Fibroblast of gingiva (primary cell): ENCODE measurements around the gene CACNA2D4.

Source experiments
- DNase-seq: peaks from one replicate; pipeline ENCODE4 v3.0.0-alpha.2; 2011; ENCODE audit warnings: low read depth

Gene CACNA2D4

DNA sequence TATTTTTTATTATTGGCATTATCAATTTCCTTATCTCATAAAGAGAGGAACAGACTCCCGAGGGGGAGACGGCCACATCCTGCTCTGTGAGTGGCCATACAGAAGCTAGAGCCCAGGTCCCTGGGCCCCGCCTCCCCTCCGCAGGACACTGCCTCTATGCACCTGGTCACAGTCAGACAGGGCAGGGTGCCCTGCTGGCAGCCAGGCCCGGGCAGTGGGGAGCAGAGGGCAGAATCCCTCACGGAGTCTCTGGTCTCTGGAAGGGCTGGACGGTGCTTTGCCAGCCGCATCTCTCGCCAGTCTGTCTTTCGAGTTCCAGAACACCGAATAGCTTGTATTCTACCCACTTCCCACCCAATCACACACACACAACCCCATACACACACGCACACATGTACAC, 16.4 kb upstream of the CACNA2D4 start:
- no peak for DNase-seq

DNA sequence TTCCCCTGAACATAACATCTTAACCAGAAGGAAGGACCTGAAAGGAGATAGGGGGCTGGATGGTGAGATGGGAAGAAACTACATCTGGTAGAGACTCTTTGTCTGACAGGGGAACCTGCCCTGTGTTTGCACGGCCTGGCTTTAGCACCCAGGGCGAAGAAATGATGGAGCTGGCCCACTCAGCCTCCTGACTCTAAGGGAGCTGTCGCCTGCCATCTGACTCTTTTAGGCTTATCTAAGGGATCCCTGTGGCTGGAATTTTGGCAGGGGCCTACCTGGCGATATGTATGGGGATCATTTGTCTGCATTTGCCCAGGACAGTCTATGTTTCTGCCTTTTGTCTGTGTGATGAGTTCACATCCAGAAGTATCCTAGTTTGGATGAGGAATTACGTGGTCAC, 15.6 kb upstream of the CACNA2D4 start:
- DNase-seq = no peak

DNA sequence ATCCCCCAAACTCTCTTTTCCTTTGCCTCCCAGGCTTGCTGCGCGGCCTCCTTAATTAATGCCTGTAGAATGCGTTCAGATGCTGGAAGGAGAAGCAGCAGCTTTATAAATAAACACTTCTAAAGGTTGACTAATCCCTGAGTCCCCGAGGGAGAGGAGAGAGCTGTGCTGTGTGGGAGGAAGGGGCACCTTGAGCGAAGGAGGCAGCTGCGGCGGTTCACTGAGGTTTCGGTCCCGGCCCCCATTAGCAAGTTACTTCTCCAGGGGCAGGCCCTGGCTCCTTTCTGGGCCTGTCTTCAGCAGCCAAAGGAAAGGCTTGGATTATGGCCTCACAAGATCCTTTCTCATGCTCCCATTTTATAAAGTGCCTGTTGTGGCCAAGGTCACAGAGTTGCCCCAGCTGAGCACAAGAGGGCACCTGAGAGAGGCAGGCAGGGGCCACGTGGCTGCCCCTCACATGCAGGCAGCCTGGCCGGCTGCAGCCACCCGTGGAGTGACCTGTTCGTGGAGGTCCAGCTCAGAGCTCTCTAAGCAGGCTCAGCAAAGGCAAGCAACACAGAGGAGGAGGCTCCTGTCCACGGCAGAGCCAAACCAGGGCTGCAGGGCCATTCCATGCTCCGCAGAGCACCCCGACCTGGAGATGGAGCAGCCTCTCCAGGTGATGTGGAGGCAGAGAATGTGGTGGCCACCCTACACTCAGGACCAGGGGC, 15.0 kb upstream of the CACNA2D4 start:
- peak; percentile 28 for DNase-seq

DNA sequence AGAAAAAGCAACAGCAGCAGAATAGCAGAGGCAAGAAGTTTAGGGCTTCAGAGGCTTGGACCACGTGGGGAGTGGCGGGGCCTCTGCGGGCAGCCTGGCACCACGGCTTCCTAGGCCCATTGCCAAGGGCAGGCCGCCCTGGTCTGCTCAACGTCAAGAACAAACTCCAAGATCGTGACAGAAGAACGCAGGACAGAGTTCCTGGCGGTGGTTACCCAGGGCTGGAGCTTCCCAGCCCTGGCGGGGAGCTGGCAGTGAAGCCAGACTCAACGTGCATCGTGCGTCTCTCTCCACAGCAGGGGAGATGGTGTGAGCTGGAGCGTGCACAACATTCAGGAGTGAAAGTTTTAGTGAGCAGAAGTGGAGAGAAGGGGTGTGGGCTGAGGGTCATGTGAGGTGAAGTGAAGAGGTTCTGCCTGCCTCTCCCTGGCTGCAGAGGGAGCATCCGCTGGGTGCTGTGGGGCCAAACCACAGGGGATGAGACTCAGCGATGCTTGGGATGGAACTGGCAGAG, 13.9 kb upstream of the CACNA2D4 start:
- peak; percentile 65 for DNase-seq

DNA sequence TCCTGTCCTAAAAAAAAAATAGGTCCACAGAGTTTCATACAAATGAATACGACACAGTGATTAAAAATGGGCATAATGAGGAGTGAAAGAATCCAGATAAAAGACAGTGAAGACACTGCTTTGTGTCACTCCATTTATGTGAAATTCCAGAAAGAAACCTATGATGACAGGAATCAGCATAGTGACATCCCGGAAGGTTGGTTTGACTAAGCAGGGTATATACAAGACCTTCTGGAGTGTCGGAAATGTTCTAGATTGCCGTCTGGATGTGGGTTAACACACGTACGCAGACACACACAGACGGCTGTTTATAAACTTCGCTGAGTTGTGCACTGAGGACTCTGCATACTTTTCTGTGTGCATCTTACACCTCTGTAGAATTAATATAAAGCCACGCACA, 13.2 kb upstream of the CACNA2D4 start:
- DNase-seq = no peak

DNA sequence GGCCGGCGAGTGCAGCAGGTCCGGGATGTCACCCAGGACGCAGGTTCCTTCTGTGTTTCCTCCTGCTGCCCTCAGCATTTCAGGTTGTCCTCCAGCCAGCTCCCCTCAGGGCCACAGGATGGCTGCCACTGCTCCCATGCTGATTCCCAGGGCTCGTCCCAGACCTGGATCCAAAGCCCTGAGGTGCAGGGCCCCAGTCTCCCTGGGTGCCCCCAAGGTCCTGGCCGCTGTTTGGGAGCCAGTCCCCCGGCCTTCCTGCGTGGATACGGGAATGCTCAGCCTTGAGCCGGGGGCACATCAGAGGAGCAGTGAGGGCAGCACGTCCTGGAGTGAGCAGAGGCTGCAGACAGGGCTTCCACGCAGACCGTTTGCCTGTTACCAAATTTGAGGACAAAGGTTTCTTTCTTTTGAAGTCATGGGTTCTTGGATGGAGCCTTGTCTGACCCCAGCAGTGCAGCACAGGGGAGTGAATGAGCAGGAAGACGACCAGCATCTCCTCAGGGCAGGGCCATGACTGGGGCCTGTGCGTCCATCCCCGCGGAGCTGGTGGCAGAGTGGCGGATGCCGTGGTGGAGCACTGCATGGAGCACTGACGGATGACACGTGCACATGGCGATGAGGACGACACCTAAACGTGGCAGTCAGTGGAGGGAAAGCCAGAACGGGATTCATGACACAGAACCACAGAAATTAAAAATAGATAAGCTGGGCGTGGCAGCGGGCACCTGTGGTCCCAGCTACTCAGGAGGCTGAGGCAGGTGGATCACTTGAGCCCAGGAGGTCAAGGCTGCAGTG, 12.5 kb upstream of the CACNA2D4 start:
- no peak for DNase-seq

DNA sequence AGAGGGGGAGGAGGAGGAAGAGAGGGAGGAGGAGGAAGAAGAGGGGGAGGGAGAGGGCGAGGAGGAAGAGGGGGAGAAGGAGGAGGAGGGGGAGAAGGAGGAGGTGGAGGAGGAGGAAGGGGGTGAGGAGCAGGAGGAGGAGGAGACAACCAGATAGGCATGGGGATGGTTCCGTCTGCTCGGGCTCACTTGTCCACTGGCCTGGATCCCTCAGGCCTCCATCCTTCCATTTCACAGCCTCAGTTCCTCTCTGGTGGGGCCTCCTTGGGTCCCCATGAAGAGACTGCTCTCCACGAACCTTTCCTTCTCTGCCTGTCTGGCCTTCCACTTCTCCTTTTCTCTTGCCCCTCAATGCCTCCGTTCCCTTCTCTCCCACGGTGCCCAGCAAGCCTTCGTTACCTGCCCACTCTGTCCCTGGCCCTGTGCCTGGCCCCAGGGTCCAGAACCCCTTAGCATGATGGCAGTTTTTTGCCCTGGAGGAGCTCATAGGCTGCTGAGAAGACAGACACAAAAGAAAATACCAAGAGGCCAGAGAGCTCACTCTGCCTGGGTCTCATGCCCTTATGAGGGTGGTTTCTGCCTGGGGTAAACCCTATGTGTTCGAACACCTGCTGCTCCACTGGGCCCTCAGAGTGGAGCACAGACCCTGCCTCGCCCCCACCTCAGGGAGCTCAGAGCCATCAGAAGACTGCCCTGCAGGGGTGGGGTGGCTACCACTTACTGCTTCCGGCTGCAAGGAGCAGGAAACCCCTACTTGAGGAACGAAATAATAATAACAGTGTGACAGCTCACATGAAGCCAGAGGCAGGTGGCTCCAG, 11.7 kb upstream of the CACNA2D4 start:
- no peak for DNase-seq

DNA sequence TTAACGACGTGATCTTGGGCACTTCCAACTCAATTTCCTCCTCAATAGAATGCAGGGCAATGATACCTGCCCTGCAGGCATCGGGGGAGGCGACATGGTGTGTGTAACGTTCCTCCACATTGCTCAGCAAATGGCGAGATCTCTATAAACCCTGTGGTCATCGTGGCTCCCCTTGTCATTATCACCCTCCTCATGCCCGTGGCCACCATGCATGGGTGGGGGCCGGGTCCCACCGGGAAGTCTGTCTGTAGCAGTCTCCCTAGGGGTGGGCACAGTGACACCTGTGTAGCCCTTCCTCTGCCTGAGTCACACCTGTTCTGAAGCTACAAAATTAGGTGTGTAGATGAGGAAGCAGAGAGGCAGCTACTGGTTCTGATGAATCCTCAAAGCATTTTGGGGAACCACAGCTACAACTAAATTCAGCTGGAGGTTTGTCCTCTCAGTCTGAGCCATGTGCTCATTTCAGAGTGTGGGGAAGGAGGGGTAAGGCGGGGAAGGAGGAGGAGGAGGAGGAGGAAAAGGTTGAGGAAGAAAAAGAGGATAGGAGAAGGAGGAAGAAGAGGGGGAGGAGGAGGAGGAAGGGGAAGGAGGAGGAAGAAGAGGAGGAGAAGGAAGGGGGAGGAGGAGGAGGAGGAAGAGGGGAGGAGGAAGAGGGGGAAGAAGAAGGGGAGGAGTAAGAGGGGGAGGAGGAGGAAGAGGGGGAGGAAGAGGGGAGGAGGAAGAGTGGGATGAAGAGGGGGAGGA, 11.0 kb upstream of the CACNA2D4 start:
- no peak for DNase-seq

DNA sequence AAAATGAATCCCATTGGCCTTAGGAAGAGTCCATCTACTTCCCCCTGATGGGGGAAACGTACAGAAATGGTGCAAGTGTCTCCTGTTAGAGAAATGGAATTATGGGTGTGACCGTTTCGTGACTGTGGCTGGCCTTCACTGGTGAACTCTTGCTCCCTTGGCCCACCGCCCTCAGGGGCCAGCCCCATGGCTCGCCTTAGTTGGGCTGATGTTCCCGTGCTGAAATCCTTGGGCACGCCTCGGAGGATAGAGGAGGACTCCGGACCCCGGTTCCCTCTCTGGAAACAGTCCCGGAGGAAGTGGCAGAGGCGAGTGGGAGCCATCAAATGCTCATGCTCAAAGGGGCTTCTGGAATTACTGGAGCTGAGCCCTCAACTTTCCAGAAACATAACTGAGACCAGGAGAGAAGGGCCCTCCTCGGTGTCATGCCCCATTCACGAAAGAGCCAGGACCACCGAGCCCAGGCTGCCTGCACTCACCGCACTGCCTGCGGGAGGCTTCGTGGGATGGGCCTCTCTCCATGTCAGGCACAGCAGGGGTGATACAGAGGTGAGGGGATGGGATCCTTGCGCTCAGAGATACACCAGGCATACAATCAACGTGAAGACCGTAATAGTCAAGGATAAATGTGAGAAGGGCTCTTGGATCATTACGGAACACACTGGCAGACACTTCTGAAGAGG, 10.1 kb upstream of the CACNA2D4 start:
- DNase-seq = no peak

DNA sequence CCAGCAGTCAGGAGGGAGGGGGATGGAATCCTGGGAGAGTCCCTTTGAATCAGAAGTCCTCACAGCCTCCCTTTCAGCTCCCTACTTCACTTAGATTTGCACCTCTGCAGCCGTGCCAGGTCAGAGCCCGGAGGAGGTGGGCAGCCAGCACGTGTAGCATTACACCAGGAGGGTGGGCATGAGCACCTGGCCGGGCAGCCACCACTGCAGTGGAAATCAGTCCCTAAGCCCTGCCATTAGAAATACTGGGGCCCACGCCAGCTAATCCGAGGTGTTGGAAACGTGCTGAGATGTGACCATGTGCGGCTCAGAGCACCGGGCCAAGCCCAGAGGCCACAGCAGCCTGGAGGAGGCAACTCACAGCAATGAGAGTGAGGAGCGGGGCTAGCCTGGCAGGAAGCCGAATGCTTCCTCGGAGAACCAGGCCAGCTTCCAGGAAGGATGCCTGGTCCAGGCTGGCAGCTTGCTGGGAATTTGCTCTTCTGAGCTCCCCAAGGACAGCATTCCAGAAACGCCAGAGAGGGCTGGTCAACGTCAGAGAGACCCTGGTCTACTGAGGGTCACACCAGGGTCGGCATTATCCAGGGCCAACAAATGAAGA, 9.4 kb upstream of the CACNA2D4 start:
- peak; percentile 55 for DNase-seq

DNA sequence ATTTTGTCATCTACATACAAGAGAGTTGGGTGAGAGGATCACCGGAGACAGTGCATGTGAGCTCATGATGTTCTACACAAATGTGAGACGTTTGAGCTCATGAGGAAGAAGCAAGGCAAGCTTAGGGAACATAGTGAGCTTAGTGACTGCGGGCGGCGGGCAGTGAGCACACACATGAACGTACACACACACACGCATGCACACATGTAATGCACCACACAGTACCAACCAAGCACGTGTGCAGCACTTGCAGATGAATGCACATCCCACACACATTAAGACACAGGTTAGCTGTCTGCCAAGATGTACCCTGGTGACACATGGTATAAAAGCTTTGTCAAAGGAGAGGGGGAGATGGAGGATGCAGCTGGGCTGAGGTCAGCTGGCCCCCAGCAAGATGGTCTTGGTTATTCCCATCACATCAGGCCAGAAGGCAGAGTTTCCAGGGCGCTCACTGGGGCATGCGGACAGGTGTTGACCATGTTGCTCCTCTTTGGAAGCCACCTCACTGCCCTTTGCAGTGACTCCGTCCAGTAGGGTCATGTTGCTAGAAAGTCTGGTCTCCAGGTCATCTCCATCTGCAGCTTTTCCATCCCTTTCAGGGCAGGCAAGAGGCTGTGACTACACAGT, 8.7 kb upstream of the CACNA2D4 start:
- no peak for DNase-seq

DNA sequence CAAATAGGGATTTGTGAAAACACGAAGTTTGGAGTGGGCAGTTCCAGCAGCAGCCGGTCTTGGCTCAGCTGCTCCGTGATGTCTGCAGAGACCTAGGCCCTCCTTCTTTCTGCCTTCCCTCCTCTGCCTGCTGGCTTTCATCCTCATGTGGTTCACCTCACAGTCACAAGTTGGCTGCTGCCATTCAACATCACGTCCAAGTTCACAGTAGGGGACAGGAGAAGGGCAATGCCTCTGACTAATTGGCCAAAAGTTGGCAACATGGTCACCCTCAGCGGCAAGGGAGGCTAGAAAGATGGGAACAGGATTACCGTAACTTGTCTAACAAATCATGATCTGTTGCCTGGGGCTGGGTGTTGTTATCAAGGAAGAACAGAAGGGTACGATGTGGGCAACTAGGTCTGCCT, 7.8 kb upstream of the CACNA2D4 start:
- DNase-seq = no peak

DNA sequence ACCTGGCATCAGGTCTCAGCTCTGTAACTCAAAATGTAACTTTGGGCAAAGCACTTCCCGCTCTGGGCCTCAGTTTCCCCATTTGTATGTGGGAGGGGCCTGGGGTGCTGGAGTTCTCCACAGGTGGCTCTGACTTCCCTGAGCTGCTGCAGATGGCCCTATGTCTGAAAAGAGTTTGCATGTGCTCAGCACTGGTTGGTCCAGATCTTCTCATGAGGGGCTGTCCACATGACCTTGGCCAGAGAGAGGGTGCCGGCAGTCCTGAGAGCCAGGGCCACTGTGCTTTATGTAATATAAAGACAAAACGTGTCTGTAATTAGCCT, 7.2 kb upstream of the CACNA2D4 start:
- no peak for DNase-seq

DNA sequence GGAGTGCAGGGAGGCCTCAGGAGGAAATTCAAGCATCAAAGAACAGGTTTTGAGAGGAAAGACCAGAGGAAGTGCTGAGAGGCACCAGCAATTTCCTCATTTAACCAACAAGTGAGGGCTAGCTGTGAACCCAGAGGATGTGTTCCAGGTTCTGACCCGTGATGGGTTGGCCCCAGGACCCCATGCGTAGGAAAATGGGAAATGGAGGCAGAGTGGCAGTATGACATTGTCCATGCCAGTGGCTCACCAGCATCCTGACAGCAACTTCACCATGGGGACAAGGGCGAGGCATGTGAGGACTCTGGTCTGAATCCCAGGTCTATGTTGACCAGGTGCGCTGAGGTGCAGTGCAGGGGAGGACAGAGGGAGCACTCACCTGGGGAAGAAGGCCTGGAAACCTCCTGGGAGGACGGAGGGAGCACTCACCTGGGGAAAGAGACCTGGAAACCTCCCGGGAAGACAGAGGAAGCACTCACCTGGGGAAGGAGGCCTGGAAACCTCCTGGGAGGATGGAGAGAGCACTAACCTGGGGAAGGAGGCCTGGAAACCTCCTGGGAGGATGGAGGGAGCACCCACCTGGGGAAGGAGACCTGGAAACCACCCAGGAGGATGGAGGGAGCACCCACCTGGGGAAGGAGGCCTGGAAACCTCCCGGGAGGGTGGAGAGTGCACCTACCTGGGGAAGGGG, 6.7 kb upstream of the CACNA2D4 start:
- DNase-seq = no peak

DNA sequence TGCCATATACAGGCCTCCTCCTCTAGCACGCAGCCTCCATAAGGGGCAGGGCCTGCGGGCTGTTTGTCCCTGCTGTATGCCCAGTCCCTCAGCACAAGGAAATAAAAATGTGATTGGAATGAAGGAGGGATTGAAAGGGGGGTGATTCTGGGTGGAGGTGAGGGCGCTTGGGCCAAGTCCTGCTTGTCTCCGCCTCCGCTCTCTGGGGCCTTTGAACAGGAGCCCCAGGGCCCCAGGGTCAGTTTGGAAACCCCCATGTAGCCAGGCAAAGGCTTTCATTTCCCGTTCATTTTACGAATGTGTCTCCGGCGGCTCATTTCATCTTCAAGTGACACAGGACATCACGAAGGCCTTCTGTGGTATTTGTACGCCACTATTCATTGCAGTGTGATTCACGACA, 4.5 kb upstream of the CACNA2D4 start:
- no peak for DNase-seq

DNA sequence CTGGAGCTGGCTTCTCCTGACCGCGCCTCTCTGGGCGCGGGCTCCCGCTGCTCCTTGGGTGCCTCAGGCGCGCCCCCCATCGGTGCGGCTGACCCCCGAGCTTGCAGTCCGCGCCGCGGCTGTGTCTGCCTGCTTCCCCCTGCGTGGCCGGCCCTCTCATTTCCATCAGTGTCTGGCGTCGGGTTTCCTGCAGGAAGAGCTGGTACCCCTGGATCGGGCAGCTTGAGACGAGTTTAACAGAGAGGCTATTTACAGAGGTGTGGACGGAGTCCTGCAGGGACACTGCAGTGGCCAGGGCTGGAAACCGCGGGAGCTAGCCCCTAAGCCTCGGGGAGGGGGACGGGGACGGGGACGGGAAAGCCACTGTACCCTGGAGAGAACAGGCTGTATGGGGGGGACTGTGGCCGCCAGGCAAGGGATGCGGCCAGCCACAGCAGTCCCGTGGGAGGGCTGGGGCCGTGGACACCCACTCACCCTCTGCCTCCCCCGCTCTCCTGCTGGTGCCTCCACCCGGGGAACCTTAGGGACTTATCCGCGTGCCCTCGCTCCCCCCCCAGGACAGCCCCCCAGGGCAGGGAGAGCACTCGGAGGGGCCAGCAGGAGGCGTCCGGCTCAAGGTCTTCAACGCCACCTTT, 3.7 kb upstream of the CACNA2D4 start:
- no peak for DNase-seq

DNA sequence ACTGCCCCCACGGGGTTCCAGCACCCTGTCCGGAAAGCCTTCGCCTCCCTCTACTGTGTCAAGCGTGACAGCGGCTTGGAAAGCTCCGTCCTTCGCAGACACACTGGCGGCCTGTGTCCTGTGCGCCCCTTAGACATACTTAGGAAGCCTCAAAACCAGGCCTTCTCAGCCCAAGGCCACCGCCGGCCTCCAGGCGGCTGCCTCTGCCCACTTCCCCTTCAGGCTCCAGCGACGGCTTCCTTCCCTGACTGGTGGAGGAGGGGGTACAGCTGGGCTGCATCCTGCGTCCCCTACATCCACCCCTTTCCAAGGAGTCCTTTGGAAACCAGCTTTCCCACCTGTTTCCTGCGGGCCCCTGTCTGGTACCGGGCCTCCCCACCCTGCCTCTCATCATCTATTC, 2.5 kb upstream of the CACNA2D4 start:
- no peak for DNase-seq

DNA sequence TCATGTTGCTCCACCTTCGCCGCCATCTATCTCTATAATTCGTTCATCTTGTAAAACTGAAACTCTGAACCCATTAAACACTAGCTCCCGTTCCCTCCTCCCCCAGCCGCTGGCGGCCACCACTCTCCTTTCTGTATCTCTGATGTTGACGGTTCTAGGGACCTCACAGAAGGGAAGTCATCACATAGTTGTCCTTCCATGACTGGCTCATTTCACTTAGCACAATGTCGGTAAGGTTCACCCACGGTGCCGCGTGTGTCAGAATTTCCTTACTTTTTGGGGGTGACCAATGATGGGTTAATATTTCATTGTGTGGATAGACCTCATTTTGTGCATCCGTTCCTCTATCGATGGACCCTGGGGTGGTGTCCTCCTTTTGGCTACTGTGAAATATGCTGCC, 2.0 kb upstream of the CACNA2D4 start:
- DNase-seq = no peak

DNA sequence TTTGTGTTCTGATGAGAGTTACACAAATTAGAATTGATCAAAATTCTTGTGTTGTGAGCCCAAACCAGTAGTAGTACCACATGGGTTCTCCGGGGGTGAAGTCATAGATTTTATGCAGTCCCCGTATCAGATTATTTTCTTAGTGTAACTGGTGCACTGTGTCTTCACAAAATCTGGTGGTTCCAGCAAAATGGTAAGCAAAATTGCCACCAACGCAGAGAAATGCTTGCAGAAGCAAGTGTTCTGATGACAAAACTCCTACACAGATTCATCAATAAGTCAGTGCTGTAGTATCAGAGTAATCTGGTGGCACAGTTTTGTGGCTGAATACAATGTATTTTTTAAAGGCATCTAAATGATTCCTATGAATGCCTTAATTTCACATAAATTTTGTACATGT, 1.3 kb upstream of the CACNA2D4 start:
- no peak for DNase-seq

DNA sequence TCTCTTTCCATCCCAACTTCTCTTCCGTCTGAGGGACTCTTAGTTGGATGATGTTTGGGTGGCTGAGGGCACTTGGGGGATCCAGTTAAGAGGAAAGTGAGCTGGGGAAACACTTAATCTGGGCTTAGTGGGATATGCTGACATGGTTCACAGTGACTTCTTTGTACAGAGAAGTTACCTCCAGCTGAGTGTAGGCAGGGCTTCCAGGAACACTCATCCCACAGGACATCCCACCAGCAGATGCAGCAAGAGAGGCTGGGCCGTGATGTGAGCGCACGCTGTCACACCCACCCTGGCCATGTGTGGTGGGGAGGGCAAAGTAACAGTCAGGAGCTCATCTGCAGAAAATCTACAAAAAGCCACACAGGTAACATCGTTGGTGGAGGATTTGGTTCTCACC, 832 bp upstream of the CACNA2D4 start:
- no peak for DNase-seq
